OCI-LY3 (cell line): ENCODE results near the gene GLRA3.
A peak's percentile ranks its signal among the peaks of the same experiment; 100 is the strongest.

Experiments
- H2AFZ ChIP-seq: fragments of 200-600, 300-600 bp; shearing (Covaris generic); 2 replicates; pipeline ENCODE4 v1.6.0; 2014; ENCODE audit warnings: antibody characterized with exemption, low read depth, low read length
- H3K27ac ChIP-seq: fragments of 200-600, 300-600 bp; sonication (generic); 2 replicates; pipeline ENCODE4 v1.5.1; 2014; ENCODE audit warnings: mild to moderate bottlenecking, low read length, moderate library complexity, mixed read lengths
- H3K27me3 ChIP-seq: fragments of 200-600, 300-600 bp; sonication (generic); 2 replicates; pipeline ENCODE4 v1.6.1; 2014; ENCODE audit warnings: low read depth, low read length, mixed read lengths
- H3K36me3 ChIP-seq: fragments of 200-600, 300-600 bp; sonication (generic); replicated peaks from 2 replicates; pipeline ENCODE3; 2014; ENCODE audit warnings: low read depth, low read length, mixed read lengths
- H3K4me1 ChIP-seq: fragments of 300-600, 200-600 bp; sonication (generic); 2 replicates; pipeline ENCODE4 v1.6.1; 2014; ENCODE audit warnings: low read length, mixed read lengths
- H3K4me2 ChIP-seq: fragments of 200-600, 300-600 bp; sonication (generic); 2 replicates; pipeline ENCODE4 v1.6.1; 2014; ENCODE audit warnings: low read length, mixed read lengths
- H3K4me3 ChIP-seq: fragments of 300-600, 200-600 bp; sonication (generic); 2 replicates; pipeline ENCODE4 v1.5.1; 2014; ENCODE audit warnings: antibody characterized with exemption, mild to moderate bottlenecking, low read length, moderate library complexity
- H3K79me2 ChIP-seq: fragments of 300-600, 200-600 bp; shearing (Covaris generic); 2 replicates; pipeline ENCODE4 v1.6.1; 2014; ENCODE audit warnings: mild to moderate bottlenecking, low read length, mixed read lengths
- H3K9ac ChIP-seq: fragments of 300-600, 200-600 bp; shearing (Covaris generic); 2 replicates; pipeline ENCODE4 v1.6.0; 2014; ENCODE audit warnings: mild to moderate bottlenecking, low read length, moderate library complexity
- H3K9me3 ChIP-seq: fragments of 200-600, 300-600 bp; shearing (Covaris generic); 2 replicates; pipeline ENCODE4 v1.6.1; 2014; ENCODE audit warnings: low read length, mixed read lengths; ENCODE audit not compliant: insufficient read depth
- H4K20me1 ChIP-seq: fragments of 200-600, 300-600 bp; sonication (generic); 2 replicates; pipeline ENCODE4 v1.6.1; 2016; ENCODE audit warnings: low read length, mixed read lengths; ENCODE audit not compliant: insufficient read depth
- EZH2phosphoT487 ChIP-seq: fragments of 200-600 bp; shearing (Covaris generic); IDR thresholded peaks from 2 replicates; pipeline ENCODE4 v1.6.1; 2018; ENCODE audit warnings: antibody characterized with exemption, mixed run types, low read depth
- TF ChIP-seq, protein P1 (sequence below): fragments of 200-600, 300-600 bp; sonication (generic); IDR thresholded peaks from 2 replicates; pipeline ENCODE4 v1.5.1; 2014; ENCODE audit warnings: antibody characterized with exemption, low read length, low read depth

GLRA3 gene

DNA sequence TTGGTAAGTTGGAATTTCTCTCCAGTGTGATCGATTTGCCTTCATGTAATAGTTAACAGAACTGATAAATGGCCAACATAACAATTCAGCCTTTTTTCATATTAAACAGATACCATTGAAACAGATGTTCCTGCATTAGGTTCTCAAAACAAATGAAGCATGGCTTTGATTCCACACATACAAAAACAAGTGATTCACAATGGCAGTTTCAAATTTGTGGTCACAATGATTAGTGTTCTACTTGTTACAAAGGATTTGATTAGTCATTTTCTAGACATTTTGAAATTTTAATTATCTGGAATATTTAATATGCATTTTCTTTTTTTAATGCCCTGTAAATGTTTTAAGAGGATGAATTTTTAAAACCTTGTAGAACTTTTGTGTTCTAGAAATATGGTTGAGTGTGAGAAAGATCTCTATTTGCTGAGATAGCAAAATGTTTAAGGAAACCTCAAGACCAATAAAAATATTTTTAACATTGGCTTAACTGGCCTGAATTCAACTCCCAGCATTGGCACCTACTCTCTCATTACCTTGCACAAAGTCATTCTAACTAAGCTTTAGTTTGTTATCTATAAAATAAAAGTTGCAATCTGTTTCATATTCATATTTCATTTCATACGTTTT, 18.9 kb upstream of the GLRA3 start:
- Histone ChIP-seq H3K4me3 (no peak overlapping the region), H4K20me1 (no peaks in the 10 kb centered on the region), H3K27ac (no peak overlapping the region), H3K27me3 (no peaks in the 10 kb centered on the region), H3K4me1 (no peaks in the 10 kb centered on the region), H3K79me2 (no peaks in the 10 kb centered on the region), H3K9me3 (no peaks in the 10 kb centered on the region), H3K4me2 (no peak overlapping the region), H3K9ac (no peak overlapping the region), H2AFZ (no peak overlapping the region), H3K36me3 (no peaks in the 10 kb centered on the region)
- TF ChIP-seq, protein P1, sequence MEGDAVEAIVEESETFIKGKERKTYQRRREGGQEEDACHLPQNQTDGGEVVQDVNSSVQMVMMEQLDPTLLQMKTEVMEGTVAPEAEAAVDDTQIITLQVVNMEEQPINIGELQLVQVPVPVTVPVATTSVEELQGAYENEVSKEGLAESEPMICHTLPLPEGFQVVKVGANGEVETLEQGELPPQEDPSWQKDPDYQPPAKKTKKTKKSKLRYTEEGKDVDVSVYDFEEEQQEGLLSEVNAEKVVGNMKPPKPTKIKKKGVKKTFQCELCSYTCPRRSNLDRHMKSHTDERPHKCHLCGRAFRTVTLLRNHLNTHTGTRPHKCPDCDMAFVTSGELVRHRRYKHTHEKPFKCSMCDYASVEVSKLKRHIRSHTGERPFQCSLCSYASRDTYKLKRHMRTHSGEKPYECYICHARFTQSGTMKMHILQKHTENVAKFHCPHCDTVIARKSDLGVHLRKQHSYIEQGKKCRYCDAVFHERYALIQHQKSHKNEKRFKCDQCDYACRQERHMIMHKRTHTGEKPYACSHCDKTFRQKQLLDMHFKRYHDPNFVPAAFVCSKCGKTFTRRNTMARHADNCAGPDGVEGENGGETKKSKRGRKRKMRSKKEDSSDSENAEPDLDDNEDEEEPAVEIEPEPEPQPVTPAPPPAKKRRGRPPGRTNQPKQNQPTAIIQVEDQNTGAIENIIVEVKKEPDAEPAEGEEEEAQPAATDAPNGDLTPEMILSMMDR = no peak
- no peak for TF ChIP-seq EZH2phosphoT487

DNA sequence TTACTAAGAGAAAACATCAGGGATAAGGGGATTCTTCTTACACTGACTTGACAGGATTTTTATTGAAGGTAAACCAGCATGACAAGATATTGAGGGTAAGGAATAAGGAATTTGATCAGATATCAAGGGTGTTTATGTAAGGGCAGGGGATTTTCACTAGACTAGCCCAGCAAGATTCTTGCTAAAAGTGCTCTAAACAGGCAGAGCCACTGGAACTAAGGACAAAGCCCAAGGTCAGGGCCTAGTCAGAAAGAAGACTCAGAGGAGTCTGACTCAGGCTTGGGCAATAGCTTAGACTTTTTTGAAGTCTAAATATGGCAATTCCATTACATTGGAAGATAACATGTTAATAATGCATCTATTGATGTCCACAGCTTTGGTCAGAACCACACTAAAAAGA, 6.5 kb upstream of the GLRA3 start:
- H3K9ac ChIP-seq = no peak overlapping the region
- no peak overlapping the region for H3K4me2 ChIP-seq
- H3K4me1 ChIP-seq = no peaks in the 10 kb centered on the region
- H4K20me1 ChIP-seq = no peaks in the 10 kb centered on the region
- no peak for TF ChIP-seq EZH2phosphoT487
- TF ChIP-seq, protein P1 = no peak
- H3K36me3 ChIP-seq = no peaks in the 10 kb centered on the region
- no peak overlapping the region for H2AFZ ChIP-seq
- H3K79me2 ChIP-seq = no peaks in the 10 kb centered on the region
- H3K9me3 ChIP-seq = no peaks in the 10 kb centered on the region
- no peaks in the 10 kb centered on the region for H3K27me3 ChIP-seq
- H3K4me3 ChIP-seq = no peak overlapping the region
- H3K27ac ChIP-seq = no peak overlapping the region

DNA sequence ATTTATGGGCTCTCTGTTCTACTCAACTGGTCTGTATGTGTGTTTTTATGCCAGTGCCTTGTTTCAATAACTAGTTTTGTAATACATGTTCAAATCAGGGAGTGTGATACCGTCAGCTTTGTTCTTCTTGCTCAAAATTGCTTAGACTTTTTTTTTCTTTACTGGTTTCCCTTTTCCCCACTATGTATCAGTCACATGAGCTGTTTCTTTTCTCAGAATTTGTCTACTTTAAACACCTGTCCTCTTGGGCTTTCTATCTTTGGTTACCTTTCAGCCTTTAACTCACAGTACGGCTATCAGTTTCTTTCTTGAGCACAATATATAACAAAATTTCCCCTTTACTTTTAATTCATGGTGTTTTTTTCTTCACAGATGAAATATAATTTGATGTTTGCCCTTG, 5.4 kb upstream of the GLRA3 start:
- Histone ChIP-seq H3K27ac (no peak overlapping the region), H3K4me2 (no peak overlapping the region), H3K27me3 (no peaks in the 10 kb centered on the region), H3K36me3 (no peaks in the 10 kb centered on the region), H3K9me3 (no peaks in the 10 kb centered on the region), H2AFZ (no peak overlapping the region), H3K79me2 (no peaks in the 10 kb centered on the region), H3K4me3 (no peak overlapping the region), H3K9ac (no peak overlapping the region), H3K4me1 (peaks cover 4% of the 10 kb centered on the region; the same call in 1 of the 2 replicates), H4K20me1 (no peaks in the 10 kb centered on the region)
- TF ChIP-seq, protein P1 = no peak
- no peak for TF ChIP-seq EZH2phosphoT487

DNA sequence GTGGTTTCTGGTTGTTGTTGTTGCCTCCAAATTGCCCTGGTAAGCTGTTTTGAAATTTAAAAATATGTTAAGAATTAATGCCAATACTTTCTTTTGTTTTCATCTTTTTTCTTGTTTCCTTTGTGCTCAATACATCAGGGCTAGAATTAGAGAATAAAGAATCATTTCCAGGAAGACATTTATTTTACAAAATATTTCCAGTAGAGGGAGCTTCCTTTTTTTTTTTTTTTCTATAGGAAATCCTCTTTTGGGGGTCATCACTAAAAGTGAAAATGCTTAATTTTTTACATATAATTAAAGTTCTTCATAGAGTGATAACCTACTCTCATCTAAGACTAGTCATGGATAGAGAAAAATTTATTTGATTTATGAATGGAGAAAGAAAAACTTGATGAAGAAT, 2.4 kb downstream of the GLRA3 start:
- H3K27ac ChIP-seq = no peak overlapping the region
- no peaks in the 10 kb centered on the region for H3K79me2 ChIP-seq
- peaks cover 8% of the 10 kb centered on the region for H3K4me1 ChIP-seq
- H3K9ac ChIP-seq = no peak overlapping the region
- TF ChIP-seq, protein P1 = peak; percentile 48
- TF ChIP-seq EZH2phosphoT487 = no peak
- no peaks in the 10 kb centered on the region for H4K20me1 ChIP-seq
- no peak overlapping the region for H3K4me3 ChIP-seq
- H3K27me3 ChIP-seq = no peaks in the 10 kb centered on the region
- no peak overlapping the region for H2AFZ ChIP-seq
- H3K4me2 ChIP-seq = no peak overlapping the region
- no peaks in the 10 kb centered on the region for H3K36me3 ChIP-seq
- no peaks in the 10 kb centered on the region for H3K9me3 ChIP-seq
